ENCODE data around the gene CCS.

GRCh38 chr11:66616379-66617154, 23.6 kb downstream of the CCS start, which contains the start of gene RBM14:
- peak; percentile 99 for TF ChIP-seq POLR2A (IDR thresholded peaks at IDR 0.05; ENCODE audit: low read depth, low read length)
- no peak for TF ChIP-seq CTCF (conservative IDR thresholded peaks at IDR 0.05; ENCODE audit: low read depth, low read length)
- TF ChIP-seq, protein P1, sequence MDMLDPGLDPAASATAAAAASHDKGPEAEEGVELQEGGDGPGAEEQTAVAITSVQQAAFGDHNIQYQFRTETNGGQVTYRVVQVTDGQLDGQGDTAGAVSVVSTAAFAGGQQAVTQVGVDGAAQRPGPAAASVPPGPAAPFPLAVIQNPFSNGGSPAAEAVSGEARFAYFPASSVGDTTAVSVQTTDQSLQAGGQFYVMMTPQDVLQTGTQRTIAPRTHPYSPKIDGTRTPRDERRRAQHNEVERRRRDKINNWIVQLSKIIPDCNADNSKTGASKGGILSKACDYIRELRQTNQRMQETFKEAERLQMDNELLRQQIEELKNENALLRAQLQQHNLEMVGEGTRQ (IDR thresholded peaks at IDR 0.05; ENCODE audit: low read depth, low read length) = peak; percentile 5; the same call in 1 of the 2 replicates
- peak; percentile 62; the same call in 1 of the 2 replicates for TF ChIP-seq MXI1 (IDR thresholded peaks at IDR 0.05; ENCODE audit: borderline replicate concordance, low read depth, low read length)
- TF ChIP-seq RFX5 (IDR thresholded peaks at IDR 0.05; ENCODE audit: low read depth, low read length) = no peak
- no peak for TF ChIP-seq SMC3 (IDR thresholded peaks at IDR 0.05; ENCODE audit: low read depth, low read length)
- TF ChIP-seq CEBPB (IDR thresholded peaks at IDR 0.05; ENCODE audit: low read depth, low read length) = no peak
- TF ChIP-seq FOS (IDR thresholded peaks at IDR 0.05; ENCODE audit: low read depth, low read length) = peak; percentile 40; the same call in 1 of the 2 replicates
- peak; percentile 60; the same call in 1 of the 2 replicates for TF ChIP-seq BHLHE40 (IDR thresholded peaks at IDR 0.05; ENCODE audit: low read depth, low read length)
- TF ChIP-seq MAFK (IDR thresholded peaks at IDR 0.05; ENCODE audit: low read depth, low read length) = no peak
- TF ChIP-seq MAZ (IDR thresholded peaks at IDR 0.05; ENCODE audit: borderline replicate concordance, low read depth, low read length) = peak; percentile 91

Measured in IMR-90 (cell line).